Large intestine (tissue), 3 donors: ENCODE results near the gene PITX2. TPM values are rescaled to one million over a fixed set of nuclear protein-coding genes. Genes with fewer than 3 reads are reported as not detected.
A peak's percentile ranks its signal among the peaks of the same experiment; 100 is the strongest.

Experiments used
- DNase-seq, 2 donors: peaks; one replicate each; pipeline versions ENCODE4 v3.0.0 to v3.0.0-alpha.2; 2013
- H3K27ac ChIP-seq: one replicate; pipeline ENCODE4 v1.5.1; 2013; ENCODE audit warnings: low read length
- H3K27me3 ChIP-seq: 2 replicates; pipeline ENCODE4 v1.6.1; 2013; ENCODE audit warnings: low read length; ENCODE audit not compliant: control insufficient read depth, insufficient read depth
- H3K36me3 ChIP-seq: 2 replicates; pipeline ENCODE4 v1.6.1; 2013; ENCODE audit warnings: low read length; ENCODE audit not compliant: control insufficient read depth, insufficient read depth
- H3K4me1 ChIP-seq: one replicate; pipeline ENCODE4 v1.6.1; 2013; ENCODE audit warnings: low read length; ENCODE audit not compliant: control insufficient read depth, insufficient read depth
- H3K4me3 ChIP-seq: one replicate; pipeline ENCODE4 v1.5.1; 2013; ENCODE audit warnings: low read length
- H3K9me3 ChIP-seq: one replicate; pipeline ENCODE4 v1.6.1; 2013; ENCODE audit warnings: mild to moderate bottlenecking, low read depth, low read length, moderate library complexity; ENCODE audit not compliant: control insufficient read depth
- WGBS: methylation state at CpG from one replicate; pipeline ENCODE4 v1.1.5; 2013; ENCODE audit warnings: low lambda C conversion rate; ENCODE audit not compliant: insufficient coverage; 5-methylcytosine and 5-hydroxymethylcytosine counted together
- polyA plus RNA-seq: library from polyadenylated mRNA; unstranded; fragments of 120-200 nt; gene quantifications from one replicate; pipeline ENCODE4 v1.2.1, GENCODE V29; 2013

PITX2 gene
- polyA plus RNA-seq, 1 donor = 25.4 TPM

- DNase-seq = peak in 1 of 2 donors; percentile 64
- Histone ChIP-seq H3K36me3 (no peaks in the 10 kb centered on the region), H3K27me3 (peaks cover 82% of the 10 kb centered on the region), H3K4me1 (peaks cover 4% of the 10 kb centered on the region), H3K9me3 (peaks cover 13% of the 10 kb centered on the region), H3K4me3 (peak overlapping the region; percentile 41), H3K27ac (peak overlapping the region; percentile 70)
- WGBS = 30% methylated on average over 2 of the region's 17 CpGs
Observed at GRCh38 chr4:110616238-110617074, 6.4 kb downstream of the PITX2 start.

DNA sequence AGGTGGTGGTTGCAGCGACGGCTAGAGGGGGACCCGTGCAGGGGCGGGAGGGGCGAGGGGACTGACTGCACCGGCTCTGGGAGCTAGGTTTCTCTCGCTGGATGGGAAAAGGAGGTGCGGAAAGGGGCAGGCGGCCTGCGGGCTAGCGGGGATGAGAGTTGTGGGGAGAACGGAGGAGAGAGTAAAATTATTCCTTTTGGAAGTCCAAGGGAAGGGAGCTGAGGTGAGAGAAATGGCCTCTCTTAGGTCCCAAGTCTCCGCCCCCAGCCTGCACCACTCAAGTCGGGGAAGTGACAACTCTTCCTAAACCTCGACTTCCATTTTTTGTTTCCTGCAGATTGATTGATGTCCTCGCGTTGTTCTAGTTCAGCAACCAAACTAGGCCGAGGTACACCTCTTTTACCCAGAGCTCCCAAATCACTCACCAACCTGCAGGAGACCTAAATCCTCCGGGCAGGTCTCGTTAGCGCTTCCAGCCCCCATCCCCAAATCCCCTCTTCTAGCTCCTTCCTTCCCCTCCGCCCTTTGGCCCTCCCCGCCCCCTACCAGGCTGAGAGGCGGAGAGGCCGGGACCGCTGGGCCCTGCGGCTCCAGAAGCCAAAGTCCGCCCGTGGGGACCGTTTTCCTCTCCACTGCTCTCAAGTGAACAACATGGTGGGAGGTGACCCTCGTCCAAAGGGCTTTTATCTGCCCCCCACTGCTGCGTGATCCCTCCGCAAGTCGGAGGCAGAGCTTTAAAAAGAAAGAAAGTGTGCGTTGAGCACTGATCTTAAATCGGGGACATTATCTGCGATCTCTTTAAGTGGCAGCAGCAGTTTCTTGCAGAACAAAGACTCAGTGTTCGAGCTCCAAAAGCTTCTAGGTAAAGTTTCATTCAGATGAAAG is 7.3 kb downstream of the PITX2 start:
- Histone ChIP-seq H3K27ac (peak overlapping the region; percentile 70), H3K9me3 (peaks cover 10% of the 10 kb centered on the region), H3K36me3 (no peaks in the 10 kb centered on the region), H3K27me3 (peaks cover 80% of the 10 kb centered on the region), H3K4me3 (peak overlapping the region; percentile 41), H3K4me1 (peaks cover 4% of the 10 kb centered on the region)
- WGBS = no CpG with 5 or more reads among the region's 38 CpGs
- peak; percentile 79 to 93 for DNase-seq

DNA sequence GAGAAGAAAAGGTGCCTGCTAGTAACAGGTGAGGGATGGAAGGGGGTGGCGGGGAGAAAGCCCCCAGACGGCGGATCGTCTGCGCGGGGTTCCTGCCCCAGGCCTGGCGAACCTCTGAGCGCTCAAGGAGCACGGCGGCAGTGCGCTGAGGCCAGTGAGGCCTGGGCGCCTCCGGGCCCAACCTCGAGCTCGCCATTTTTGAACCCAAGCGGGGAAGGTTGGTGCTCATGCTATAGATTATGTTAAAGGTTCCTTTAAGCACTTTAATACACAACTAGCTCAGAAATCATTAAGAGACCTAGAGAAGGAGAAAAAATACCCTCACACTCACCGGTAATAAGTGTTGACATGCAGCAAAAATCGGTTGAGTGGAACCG is 7.9 kb downstream of the PITX2 start:
- peaks cover 10% of the 10 kb centered on the region for H3K9me3 ChIP-seq
- H3K36me3 ChIP-seq = no peaks in the 10 kb centered on the region
- peak overlapping the region; percentile 41 for H3K4me3 ChIP-seq
- WGBS = no CpG with 5 or more reads among the region's 19 CpGs
- H3K27ac ChIP-seq = peak overlapping the region; percentile 70
- DNase-seq = peak in 1 of 2 donors; percentile 59
- H3K27me3 ChIP-seq = peaks cover 81% of the 10 kb centered on the region
- H3K4me1 ChIP-seq = peaks cover 4% of the 10 kb centered on the region

GRCh38 chr4:110614173-110614963 is 8.5 kb downstream of the PITX2 start:
- Histone ChIP-seq H3K4me3 (peak overlapping the region; percentile 41), H3K27ac (peak overlapping the region; percentile 70)
- peak in 1 of 2 donors; percentile 47 for DNase-seq

DNA sequence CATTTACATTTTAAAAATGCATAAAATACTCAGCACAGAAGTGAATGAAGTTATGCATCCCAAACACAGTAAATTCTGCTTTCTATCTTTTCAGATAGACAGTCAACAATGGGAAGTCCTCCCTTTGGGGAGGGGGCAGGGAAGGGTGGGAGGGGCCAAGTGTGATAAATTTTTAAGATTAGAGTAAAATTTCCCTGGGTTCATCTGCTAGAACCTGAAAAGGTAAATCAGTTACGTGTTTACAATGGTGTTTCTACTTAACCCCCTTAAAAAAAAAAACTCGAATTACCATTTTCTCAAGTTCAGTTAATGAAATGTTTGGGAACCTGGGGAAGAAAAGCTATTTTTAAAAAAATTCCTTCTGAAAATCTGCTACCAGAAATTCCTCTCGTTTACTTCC is 9.1 kb downstream of the PITX2 start:
- Histone ChIP-seq H3K4me1 (peaks cover 7% of the 10 kb centered on the region), H3K36me3 (no peaks in the 10 kb centered on the region), H3K9me3 (peaks cover 10% of the 10 kb centered on the region), H3K27me3 (peaks cover 75% of the 10 kb centered on the region), H3K27ac (peak overlapping the region; percentile 70), H3K4me3 (peak overlapping the region; percentile 41)
- WGBS = 0% methylated on average over 1 of the region's 3 CpGs
- DNase-seq = peak in 1 of 2 donors; percentile 38

More at GRCh38 chr4:110614173-110614963, 8.5 kb downstream of the PITX2 start:
- Histone ChIP-seq H3K9me3 (peaks cover 10% of the 10 kb centered on the region), H3K27me3 (peaks cover 78% of the 10 kb centered on the region), H3K36me3 (no peaks in the 10 kb centered on the region), H3K4me1 (peaks cover 7% of the 10 kb centered on the region)
- WGBS = 20% methylated on average over 5 of the region's 27 CpGs

GRCh38 chr4:110612631-110613269 is 10.1 kb downstream of the PITX2 start:
- DNase-seq = peak in 1 of 2 donors; percentile 57
- Histone ChIP-seq H3K27ac (peak overlapping the region; percentile 74), H3K9me3 (peaks cover 10% of the 10 kb centered on the region), H3K27me3 (peaks cover 66% of the 10 kb centered on the region), H3K4me1 (peaks cover 7% of the 10 kb centered on the region), H3K4me3 (peak overlapping the region; percentile 41), H3K36me3 (no peaks in the 10 kb centered on the region)
- WGBS = no CpG with 5 or more reads among the region's 23 CpGs

- Histone ChIP-seq H3K4me3 (peak overlapping the region; percentile 41), H3K9me3 (peaks cover 10% of the 10 kb centered on the region), H3K27ac (peak overlapping the region; percentile 74), H3K27me3 (peaks cover 64% of the 10 kb centered on the region), H3K4me1 (peaks cover 3% of the 10 kb centered on the region), H3K36me3 (no peaks in the 10 kb centered on the region)
- peak in 1 of 2 donors; percentile 53 for DNase-seq
- 49% methylated on average over 5 of the region's 30 CpGs for WGBS
Observed at GRCh38 chr4:110611968-110612447, 10.9 kb downstream of the PITX2 start.

DNA sequence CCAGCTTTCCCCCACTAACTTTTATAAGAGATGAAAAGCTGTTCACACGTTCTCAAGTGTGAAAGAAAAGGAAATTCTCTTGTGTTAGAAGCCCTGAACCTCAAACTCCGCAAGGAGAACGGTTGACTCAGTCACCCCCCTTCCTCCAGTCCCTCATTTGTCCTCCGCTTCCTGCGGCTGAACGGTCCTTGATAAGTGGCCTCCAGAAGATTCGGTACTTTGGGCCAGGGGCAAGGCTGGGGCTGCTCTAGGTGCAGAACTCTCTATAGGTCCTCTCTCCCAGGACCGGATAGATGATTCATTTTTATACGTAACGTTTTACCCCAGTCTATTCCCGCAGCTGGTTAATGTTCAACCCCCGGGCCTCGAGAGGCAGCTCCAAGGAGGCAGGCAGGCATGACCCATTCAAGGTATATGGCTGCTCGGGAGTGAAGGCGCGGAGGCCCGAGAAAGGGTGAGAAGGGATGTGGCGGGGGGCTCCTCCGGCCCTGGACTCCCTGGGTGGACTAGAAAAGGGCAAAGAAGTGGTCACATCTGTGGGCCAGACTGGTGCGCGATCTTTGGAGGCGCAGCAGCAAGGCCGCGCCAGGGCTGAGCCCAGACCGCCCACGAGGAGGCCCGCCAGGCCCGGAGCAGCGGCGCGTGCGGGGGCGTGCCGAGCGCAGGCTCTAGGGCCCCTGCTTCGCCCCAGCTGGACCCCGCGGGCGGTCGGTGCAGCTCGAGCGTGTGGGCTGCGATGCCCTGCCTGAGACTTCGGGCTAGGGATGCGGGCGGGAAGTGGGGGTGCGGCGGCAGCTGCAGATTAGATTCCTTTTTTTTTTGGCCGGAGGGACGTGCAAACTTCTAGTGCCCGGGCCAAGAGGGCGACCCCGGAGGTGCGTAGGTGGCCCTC is 11.7 kb downstream of the PITX2 start:
- Histone ChIP-seq H3K36me3 (no peaks in the 10 kb centered on the region), H3K27ac (peak overlapping the region; percentile 74), H3K27me3 (peaks cover 60% of the 10 kb centered on the region), H3K4me1 (peaks cover 3% of the 10 kb centered on the region), H3K4me3 (peak overlapping the region; percentile 41), H3K9me3 (peaks cover 10% of the 10 kb centered on the region)
- DNase-seq = peak; percentile 88 to 97
- 0% methylated on average over 1 of the region's 54 CpGs for WGBS

DNA sequence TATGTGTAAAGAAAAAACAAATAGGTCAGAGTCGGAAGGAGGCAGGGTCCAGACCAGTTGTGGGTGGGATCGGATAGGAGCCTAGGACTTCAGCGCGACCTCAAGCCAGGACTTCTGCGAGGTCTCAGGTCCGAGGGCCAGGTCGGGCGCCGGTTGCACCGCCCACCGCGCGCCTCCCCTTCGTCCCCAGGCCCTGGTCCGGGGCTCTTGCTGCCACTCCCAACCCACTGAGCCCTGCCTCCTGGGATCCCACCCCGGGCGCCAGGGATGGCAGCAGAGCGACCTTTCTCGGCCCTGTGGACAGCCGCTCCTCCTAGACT is 12.3 kb downstream of the PITX2 start:
- Histone ChIP-seq H3K9me3 (peaks cover 8% of the 10 kb centered on the region), H3K4me3 (peak overlapping the region; percentile 41), H3K27ac (peak overlapping the region; percentile 74), H3K27me3 (peaks cover 54% of the 10 kb centered on the region), H3K36me3 (no peaks in the 10 kb centered on the region), H3K4me1 (peaks cover 3% of the 10 kb centered on the region)
- no CpG with 5 or more reads among the region's 20 CpGs for WGBS
- no peak for DNase-seq
